Measurements from ENCODE around the gene COQ5.
"Not testable (repeated sequence)": the region's sequence is repeated elsewhere in the genome, so short reads cannot be mapped to it uniquely, and the experiment has no call there.

COQ5 gene

GRCh38 chr12:120490833-120491512 lies 38.0 kb downstream of the COQ5 start:
- Histone ChIP-seq H3K36me3 (ENCODE audit: control insufficient read depth, low read depth, low read length) (no peaks in the 10 kb centered on the region), H3K4me1 (ENCODE audit: control insufficient read depth, low read depth, low read length) (no peaks in the 10 kb centered on the region), H3K4me3 (ENCODE audit: low read length) (no peak overlapping the region), H3K9me3 (ENCODE audit: control insufficient read depth, low read depth, low read length) (no peaks in the 10 kb centered on the region), H3K27me3 (ENCODE audit: control insufficient read depth, insufficient read depth, low read length) (no peaks in the 10 kb centered on the region), H3K9ac (ENCODE audit: low read length) (no peak overlapping the region), H3K27ac (ENCODE audit: low read length) (no peak overlapping the region)

- Histone ChIP-seq H3K9ac (ENCODE audit: low read length) (no peak overlapping the region), H3K4me3 (ENCODE audit: low read length) (no peak overlapping the region), H3K9me3 (ENCODE audit: control insufficient read depth, low read depth, low read length) (no peaks in the 10 kb centered on the region), H3K36me3 (ENCODE audit: control insufficient read depth, low read depth, low read length) (no peaks in the 10 kb centered on the region), H3K27me3 (ENCODE audit: control insufficient read depth, insufficient read depth, low read length) (no peaks in the 10 kb centered on the region), H3K27ac (ENCODE audit: low read length) (no peak overlapping the region), H3K4me1 (ENCODE audit: control insufficient read depth, low read depth, low read length) (no peaks in the 10 kb centered on the region)
Measured at GRCh38 chr12:120490325-120490724, 38.6 kb downstream of the COQ5 start.

GRCh38 chr12:120489018-120489417 lies 39.9 kb downstream of the COQ5 start:
- Histone ChIP-seq H3K27ac (ENCODE audit: low read length) (no peak overlapping the region), H3K27me3 (ENCODE audit: control insufficient read depth, insufficient read depth, low read length) (no peaks in the 10 kb centered on the region), H3K9me3 (ENCODE audit: control insufficient read depth, low read depth, low read length) (no peaks in the 10 kb centered on the region), H3K36me3 (ENCODE audit: control insufficient read depth, low read depth, low read length) (no peaks in the 10 kb centered on the region), H3K4me1 (ENCODE audit: control insufficient read depth, low read depth, low read length) (no peaks in the 10 kb centered on the region), H3K4me3 (ENCODE audit: low read length) (no peak overlapping the region), H3K9ac (ENCODE audit: low read length) (no peak overlapping the region)

GRCh38 chr12:120488057-120488640 lies 40.8 kb downstream of the COQ5 start:
- H3K36me3 ChIP-seq (ENCODE audit: control insufficient read depth, low read depth, low read length), result no peaks in the 10 kb centered on the region
- H3K27me3 ChIP-seq (ENCODE audit: control insufficient read depth, insufficient read depth, low read length), result no peaks in the 10 kb centered on the region
- H3K27ac ChIP-seq (ENCODE audit: low read length), result no peak overlapping the region

GRCh38 chr12:120487552-120487951 lies 41.4 kb downstream of the COQ5 start:
- H3K4me1 ChIP-seq (ENCODE audit: control insufficient read depth, low read depth, low read length); H3K27me3 ChIP-seq (ENCODE audit: control insufficient read depth, insufficient read depth, low read length); H3K9ac ChIP-seq (ENCODE audit: low read length); H3K4me3 ChIP-seq (ENCODE audit: low read length); H3K9me3 ChIP-seq (ENCODE audit: control insufficient read depth, low read depth, low read length); H3K36me3 ChIP-seq (ENCODE audit: control insufficient read depth, low read depth, low read length); H3K27ac ChIP-seq (ENCODE audit: low read length): not testable (repeated sequence)

More at GRCh38 chr12:120488057-120488640, 40.8 kb downstream of the COQ5 start:
- Histone ChIP-seq H3K9me3 (ENCODE audit: control insufficient read depth, low read depth, low read length) (no peaks in the 10 kb centered on the region), H3K4me3 (ENCODE audit: low read length) (no peak overlapping the region), H3K4me1 (ENCODE audit: control insufficient read depth, low read depth, low read length) (no peaks in the 10 kb centered on the region), H3K9ac (ENCODE audit: low read length) (no peak overlapping the region)

GRCh38 chr12:120485961-120486881 lies 42.7 kb downstream of the COQ5 start:
- no peak overlapping the region for H3K27ac ChIP-seq (ENCODE audit: low read length)
- no peak overlapping the region for H3K4me3 ChIP-seq (ENCODE audit: low read length)
- H3K4me1 ChIP-seq (ENCODE audit: control insufficient read depth, low read depth, low read length), result no peaks in the 10 kb centered on the region
- no peaks in the 10 kb centered on the region for H3K36me3 ChIP-seq (ENCODE audit: control insufficient read depth, low read depth, low read length)
- H3K9ac ChIP-seq (ENCODE audit: low read length), result no peak overlapping the region
- H3K9me3 ChIP-seq (ENCODE audit: control insufficient read depth, low read depth, low read length), result no peaks in the 10 kb centered on the region
- no peaks in the 10 kb centered on the region for H3K27me3 ChIP-seq (ENCODE audit: control insufficient read depth, insufficient read depth, low read length)

GRCh38 chr12:120483621-120484020 lies 45.3 kb downstream of the COQ5 start:
- no peak overlapping the region for H3K27ac ChIP-seq (ENCODE audit: low read length)
- H3K9ac ChIP-seq (ENCODE audit: low read length), result no peak overlapping the region
- no peaks in the 10 kb centered on the region for H3K27me3 ChIP-seq (ENCODE audit: control insufficient read depth, insufficient read depth, low read length)
- no peak overlapping the region for H3K4me3 ChIP-seq (ENCODE audit: low read length)
- H3K9me3 ChIP-seq (ENCODE audit: control insufficient read depth, low read depth, low read length), result no peaks in the 10 kb centered on the region
- H3K36me3 ChIP-seq (ENCODE audit: control insufficient read depth, low read depth, low read length), result no peaks in the 10 kb centered on the region
- no peaks in the 10 kb centered on the region for H3K4me1 ChIP-seq (ENCODE audit: control insufficient read depth, low read depth, low read length)

GRCh38 chr12:120481022-120481767 lies 47.8 kb downstream of the COQ5 start:
- Histone ChIP-seq H3K4me1 (ENCODE audit: control insufficient read depth, low read depth, low read length) (no peaks in the 10 kb centered on the region), H3K9ac (ENCODE audit: low read length) (no peak overlapping the region), H3K9me3 (ENCODE audit: control insufficient read depth, low read depth, low read length) (no peaks in the 10 kb centered on the region), H3K36me3 (ENCODE audit: control insufficient read depth, low read depth, low read length) (no peaks in the 10 kb centered on the region), H3K27ac (ENCODE audit: low read length) (no peak overlapping the region), H3K4me3 (ENCODE audit: low read length) (no peak overlapping the region), H3K27me3 (ENCODE audit: control insufficient read depth, insufficient read depth, low read length) (no peaks in the 10 kb centered on the region)

- H3K27ac ChIP-seq (ENCODE audit: low read length), result no peak overlapping the region
- no peaks in the 10 kb centered on the region for H3K36me3 ChIP-seq (ENCODE audit: control insufficient read depth, low read depth, low read length)
- no peaks in the 10 kb centered on the region for H3K27me3 ChIP-seq (ENCODE audit: control insufficient read depth, insufficient read depth, low read length)
- H3K9ac ChIP-seq (ENCODE audit: low read length), result no peak overlapping the region
- H3K4me1 ChIP-seq (ENCODE audit: control insufficient read depth, low read depth, low read length), result no peaks in the 10 kb centered on the region
- H3K9me3 ChIP-seq (ENCODE audit: control insufficient read depth, low read depth, low read length), result no peaks in the 10 kb centered on the region
- H3K4me3 ChIP-seq (ENCODE audit: low read length), result no peak overlapping the region
Measured at GRCh38 chr12:120480211-120480610, 48.7 kb downstream of the COQ5 start.

GRCh38 chr12:120479458-120479857 lies 49.5 kb downstream of the COQ5 start:
- H3K9ac ChIP-seq (ENCODE audit: low read length), result no peak overlapping the region
- no peak overlapping the region for H3K4me3 ChIP-seq (ENCODE audit: low read length)
- H3K36me3 ChIP-seq (ENCODE audit: control insufficient read depth, low read depth, low read length), result no peaks in the 10 kb centered on the region
- no peaks in the 10 kb centered on the region for H3K27me3 ChIP-seq (ENCODE audit: control insufficient read depth, insufficient read depth, low read length)
- H3K4me1 ChIP-seq (ENCODE audit: control insufficient read depth, low read depth, low read length), result no peaks in the 10 kb centered on the region
- H3K27ac ChIP-seq (ENCODE audit: low read length), result no peak overlapping the region
- H3K9me3 ChIP-seq (ENCODE audit: control insufficient read depth, low read depth, low read length), result no peaks in the 10 kb centered on the region

GRCh38 chr12:120475643-120476042 lies 53.3 kb downstream of the COQ5 start:
- Histone ChIP-seq H3K4me1 (ENCODE audit: control insufficient read depth, low read depth, low read length) (no peaks in the 10 kb centered on the region), H3K4me3 (ENCODE audit: low read length) (no peak overlapping the region), H3K36me3 (ENCODE audit: control insufficient read depth, low read depth, low read length) (no peaks in the 10 kb centered on the region), H3K27ac (ENCODE audit: low read length) (no peak overlapping the region), H3K27me3 (ENCODE audit: control insufficient read depth, insufficient read depth, low read length) (no peaks in the 10 kb centered on the region), H3K9me3 (ENCODE audit: control insufficient read depth, low read depth, low read length) (no peaks in the 10 kb centered on the region), H3K9ac (ENCODE audit: low read length) (no peak overlapping the region)
